Measurements from ENCODE around the gene SIPA1L3.

Gene SIPA1L3

GRCh38 chr19:37979547-37980082 is 72.6 kb downstream of the SIPA1L3 start:
- DNase-seq (ENCODE audit: low read depth): no peak

DNA sequence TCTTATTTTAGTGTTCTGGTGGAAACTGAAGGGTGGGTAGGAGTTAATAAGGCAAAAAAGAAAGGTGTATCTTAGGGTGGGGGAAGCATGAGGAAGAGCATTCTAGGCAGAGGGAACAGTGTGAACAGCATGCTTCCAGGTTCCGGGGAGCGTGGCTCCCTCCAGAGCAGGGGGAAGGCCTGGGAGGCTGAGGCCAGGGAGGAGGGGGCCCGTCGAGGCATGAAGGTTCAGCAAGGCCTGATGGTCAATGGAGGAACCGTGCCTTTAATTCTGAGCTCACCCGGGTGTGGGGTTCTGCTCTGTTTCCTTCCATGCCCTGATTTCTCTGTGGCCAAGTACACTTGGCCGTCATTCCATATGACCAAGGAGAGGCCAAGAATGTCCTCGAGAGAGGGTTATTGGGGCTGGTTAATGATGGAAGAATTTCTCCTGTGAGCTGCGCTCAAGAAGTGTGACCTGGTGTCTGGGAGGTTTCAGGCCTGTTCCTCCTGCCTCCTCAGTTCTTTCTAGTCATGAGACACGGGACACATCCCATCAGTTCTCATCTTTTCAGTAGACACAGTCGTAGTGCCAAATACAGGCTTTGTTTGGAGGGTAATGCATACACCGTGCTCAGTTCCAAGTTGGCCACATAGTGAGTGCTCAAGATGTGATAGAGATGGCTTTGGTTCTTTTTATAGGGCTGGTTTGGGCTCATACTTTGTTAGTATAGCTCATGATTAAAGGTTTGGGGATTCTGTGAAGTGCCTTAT is 73.6 kb downstream of the SIPA1L3 start:
- no peak for DNase-seq (ENCODE audit: low read depth)

- no peak for DNase-seq (ENCODE audit: low read depth)
Observed at GRCh38 chr19:37981785-37982475, 74.9 kb downstream of the SIPA1L3 start.

GRCh38 chr19:37982655-37983054 is 75.6 kb downstream of the SIPA1L3 start:
- no peak for DNase-seq (ENCODE audit: low read depth)

GRCh38 chr19:37983153-37983552 is 76.1 kb downstream of the SIPA1L3 start:
- DNase-seq (ENCODE audit: low read depth): no peak

- DNase-seq (ENCODE audit: low read depth): no peak
Observed at GRCh38 chr19:37983916-37984315, 76.9 kb downstream of the SIPA1L3 start.

GRCh38 chr19:37986048-37986750 is 79.2 kb downstream of the SIPA1L3 start:
- DNase-seq (ENCODE audit: low read depth): no peak

DNA sequence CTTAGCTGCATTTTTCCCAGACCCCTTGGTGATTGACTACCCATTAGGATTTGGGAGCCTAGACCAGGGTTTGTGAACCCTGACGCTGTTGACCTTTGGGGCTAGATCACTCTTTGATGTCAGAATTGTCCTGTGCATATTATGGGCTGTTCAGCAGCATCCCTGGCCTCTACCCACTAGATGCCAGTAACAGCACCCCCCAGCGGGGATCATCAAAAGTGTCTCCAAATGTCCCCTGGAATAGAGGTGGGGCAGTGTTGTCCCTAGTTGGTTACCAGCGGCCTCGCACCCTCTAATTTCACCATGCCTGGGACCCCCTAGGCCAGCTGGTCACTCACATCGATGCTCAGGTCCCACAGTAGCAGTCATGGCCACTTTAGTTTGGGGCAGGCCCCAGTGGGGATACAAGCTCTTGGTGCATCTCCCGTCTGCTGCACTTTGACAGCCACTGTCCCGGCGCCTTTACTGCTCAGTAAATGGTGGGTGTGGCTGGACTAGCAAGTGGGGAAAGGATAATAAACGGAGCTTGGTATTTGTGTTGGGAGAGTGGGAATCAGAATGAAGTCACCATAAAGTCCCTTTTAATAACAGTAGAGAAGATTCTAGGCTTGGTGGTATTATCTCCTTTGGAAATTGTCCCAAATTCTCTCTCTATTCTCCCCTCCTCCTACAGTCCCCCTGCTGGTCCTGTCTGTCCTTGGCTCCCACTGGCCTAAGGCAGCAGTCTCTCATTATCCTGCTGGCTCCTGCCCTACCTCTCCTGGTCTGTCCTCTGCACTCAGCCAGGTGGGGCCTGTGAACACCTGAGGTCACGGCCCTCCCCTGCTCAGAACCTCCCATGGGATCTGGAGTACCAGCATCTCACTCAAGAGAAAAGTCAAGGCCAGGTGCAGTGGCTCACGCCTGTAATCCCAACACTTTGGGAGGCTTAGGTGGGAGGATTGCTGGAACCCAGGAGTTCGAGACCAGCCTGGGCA is 80.6 kb downstream of the SIPA1L3 start:
- DNase-seq (ENCODE audit: low read depth): no peak

GRCh38 chr19:37988758-37989635 is 82.0 kb downstream of the SIPA1L3 start:
- DNase-seq (ENCODE audit: low read depth): no peak

DNA sequence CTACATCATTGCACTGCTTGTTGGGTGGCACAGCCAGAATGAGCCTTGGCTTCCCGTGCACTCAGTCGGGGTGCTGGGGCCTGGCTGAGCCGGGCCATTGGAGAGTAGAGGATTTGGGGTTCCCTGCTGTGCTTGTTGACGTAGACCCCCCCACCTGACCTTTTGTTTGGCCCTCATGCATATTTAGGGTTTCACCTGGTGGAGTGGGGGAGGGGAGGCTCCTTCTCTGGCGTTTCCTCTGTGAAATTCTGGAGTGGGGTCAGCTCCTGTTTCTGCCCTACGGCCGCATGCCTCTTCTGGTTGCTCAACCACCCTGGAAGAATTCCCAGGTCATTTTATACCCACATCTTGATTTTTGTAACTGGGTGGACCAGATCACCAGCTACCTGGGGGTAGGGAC is 82.8 kb downstream of the SIPA1L3 start:
- DNase-seq (ENCODE audit: low read depth): no peak

- DNase-seq (ENCODE audit: low read depth): no peak
Observed at GRCh38 chr19:37990362-37990761, 83.4 kb downstream of the SIPA1L3 start.

DNA sequence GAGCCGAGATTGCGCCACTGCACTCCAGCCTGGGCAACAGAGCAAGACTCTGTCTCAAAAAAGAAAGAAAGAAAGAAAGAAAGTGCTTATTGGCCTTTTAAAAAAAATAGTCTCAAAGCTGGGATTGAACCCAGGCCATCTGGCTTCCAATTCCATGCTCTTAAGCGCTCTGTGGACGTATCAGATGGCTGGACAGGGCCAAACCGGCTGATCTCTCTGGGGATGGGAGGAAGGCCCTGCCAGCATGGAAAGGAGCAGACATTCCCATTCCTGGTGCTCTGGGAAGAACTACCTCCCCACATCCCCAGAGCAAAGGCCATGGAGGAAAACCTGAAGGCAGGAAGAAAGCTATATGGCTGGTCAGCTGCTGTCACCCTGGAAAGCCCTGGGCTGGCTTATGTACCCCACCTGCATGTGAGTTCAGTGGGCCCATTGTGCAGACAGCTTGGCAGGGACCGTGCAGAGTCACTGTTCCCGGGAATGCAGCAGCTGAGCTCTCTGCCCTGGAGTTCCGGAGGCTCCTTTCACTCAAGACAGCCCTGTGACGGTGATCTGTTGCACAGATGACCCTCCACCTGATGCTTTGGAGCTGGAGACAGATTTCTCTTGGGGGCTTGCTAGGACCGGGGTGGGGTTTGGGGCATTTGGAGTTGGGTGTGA is 84.3 kb downstream of the SIPA1L3 start:
- DNase-seq (ENCODE audit: low read depth): no peak

GRCh38 chr19:37991841-37992248 is 84.8 kb downstream of the SIPA1L3 start:
- DNase-seq (ENCODE audit: low read depth): no peak

GRCh38 chr19:37992761-37993160 is 85.8 kb downstream of the SIPA1L3 start:
- DNase-seq (ENCODE audit: low read depth): no peak

DNA sequence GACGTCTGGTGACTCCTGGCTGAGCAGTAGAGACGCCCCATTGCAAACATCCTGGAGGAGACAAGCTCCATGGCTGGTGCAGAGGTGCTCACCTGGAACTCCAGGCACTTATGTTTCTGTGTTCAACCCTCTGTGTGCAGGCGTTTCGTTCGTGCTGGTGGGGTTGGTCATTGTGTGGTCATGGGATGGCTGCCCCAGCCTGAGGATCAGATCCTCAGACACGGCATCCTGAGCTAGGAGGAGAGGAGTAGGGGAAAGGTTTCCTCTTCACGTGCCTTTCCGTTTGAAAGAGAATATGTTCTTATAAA is 87.8 kb downstream of the SIPA1L3 start:
- no peak for DNase-seq (ENCODE audit: low read depth)

GRCh38 chr19:37995346-37995745 is 88.3 kb downstream of the SIPA1L3 start:
- no peak for DNase-seq (ENCODE audit: low read depth)

- DNase-seq (ENCODE audit: low read depth): no peak
Observed at GRCh38 chr19:37997911-37998344, 90.9 kb downstream of the SIPA1L3 start.

DNA sequence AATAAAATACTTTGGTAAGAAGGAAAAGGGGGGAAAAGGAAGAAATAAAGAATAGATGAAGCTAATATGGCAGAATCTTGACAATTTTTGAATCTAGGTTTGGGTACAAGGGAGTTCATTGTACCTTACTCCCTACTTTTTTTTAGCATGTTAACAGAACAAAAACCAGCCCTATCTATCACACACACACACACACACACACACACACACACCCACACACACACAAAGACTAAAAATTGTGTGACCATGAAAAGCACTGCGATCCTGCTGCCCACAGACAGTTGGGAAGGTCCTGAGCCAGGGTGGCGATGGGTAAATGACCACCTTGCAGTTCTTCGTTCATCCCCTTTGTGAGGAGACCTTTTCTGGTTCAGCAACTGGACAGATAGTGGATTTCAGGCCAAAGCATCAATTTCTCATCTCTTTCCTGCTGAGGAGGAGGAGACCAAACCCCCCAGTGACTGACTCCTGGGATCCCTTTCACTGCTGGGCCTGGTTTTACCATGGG is 91.8 kb downstream of the SIPA1L3 start:
- DNase-seq (ENCODE audit: low read depth): no peak

DNA sequence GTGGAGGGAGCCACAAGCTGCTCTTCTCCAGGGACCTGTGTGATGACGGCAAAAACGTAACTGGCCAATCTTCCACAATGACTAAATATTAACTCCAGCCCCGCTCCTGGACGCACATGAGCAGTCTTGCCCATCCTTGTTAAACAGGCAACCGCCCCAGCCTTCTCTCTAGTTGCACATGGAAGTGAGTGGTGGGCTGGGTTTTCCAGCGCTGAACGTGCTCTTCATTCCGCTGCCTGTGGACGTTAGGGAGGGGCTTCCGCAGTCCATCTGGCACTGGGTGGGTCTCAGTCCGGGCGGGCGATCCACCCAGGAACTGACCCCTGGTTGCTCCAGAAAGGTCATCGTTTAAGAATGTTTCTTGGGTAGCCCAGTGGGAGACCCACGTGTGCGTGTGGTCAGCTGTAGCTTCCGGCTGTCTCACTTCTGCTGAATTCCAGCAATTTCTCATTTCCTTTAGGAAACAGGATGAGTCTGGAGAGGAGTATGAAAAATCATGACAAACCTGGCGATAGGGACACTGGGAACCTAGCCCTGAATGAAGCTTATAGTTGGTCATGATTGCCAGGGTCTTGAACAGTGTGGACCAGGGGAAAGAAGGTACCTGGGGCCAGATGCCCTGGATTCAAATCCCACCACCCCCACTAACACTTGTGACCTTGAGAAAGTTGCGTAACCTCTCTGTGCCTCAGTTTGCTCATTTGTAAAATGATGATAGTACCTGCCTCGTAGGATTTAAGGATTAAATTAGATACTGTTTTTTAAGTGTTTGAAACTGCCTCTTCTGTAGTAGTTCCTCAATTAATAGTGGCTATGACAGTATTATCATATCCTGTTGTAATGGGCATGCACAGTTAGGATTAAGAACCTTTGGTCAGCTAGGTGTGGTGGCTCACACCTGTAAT is 92.6 kb downstream of the SIPA1L3 start:
- DNase-seq (ENCODE audit: low read depth): no peak

All from stimulated activated CD8-positive, alpha-beta memory T cell treated with anti-CD3 and anti-CD28 coated beads, Interleukin-7, amount 100 ng/mL, for 24 hours (primary cell).